ENCODE results near the gene CEP295NL. TPM values are rescaled to one million over a fixed set of nuclear protein-coding genes. Genes with fewer than 3 reads are reported as not detected.

Gene CEP295NL
- total and polyA plus RNA-seq, 2 of the 8 experiments (the other 6 are each of a cell fraction or from before 2014, with no cell fraction given) = 0.06 to 2.0 TPM

DNA sequence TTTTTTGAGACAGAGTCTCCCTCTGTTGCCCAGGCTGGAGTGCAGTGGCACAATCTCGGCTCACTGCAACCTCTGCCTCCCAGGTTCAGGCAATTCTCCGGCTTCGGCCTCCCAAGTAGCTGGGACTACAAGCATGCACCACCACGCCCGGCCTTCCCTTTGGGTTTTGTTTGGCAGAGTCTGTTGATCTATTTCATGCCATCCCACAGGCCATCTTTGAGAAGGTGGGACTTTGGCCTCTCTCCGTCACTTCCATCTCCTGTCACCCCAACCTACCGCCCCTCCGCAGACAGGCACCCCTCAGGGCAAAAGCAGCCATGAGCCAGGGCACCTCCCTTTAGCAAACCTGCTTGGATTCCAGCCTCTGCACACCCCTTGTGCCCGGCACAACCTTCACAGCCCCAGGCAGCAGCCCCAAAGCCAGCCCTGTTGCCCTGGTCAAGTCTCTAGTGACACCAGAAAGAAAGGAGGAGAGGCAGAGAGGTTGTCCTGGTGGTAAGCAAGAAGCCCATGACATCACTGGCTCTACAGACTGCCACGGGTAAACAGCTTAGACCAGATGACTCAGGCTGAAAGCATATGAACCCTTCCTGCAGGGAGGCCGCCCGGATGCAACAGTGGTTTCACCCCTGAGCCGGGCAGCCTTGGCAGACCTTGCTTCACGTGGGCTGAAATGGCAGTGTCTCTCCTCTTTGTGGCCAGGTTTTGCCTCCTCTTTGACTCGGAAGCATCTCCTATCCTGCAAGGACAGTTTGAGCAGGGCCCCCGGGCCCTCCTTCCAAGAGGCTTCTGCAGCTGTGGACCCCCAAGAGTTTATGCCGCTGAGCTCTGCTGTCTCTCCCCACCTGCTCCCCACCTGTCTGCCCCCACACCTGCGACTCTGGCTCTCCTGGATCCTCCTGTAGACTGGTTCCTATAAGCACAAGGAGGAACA, 30.3 kb upstream of the CEP295NL start:
- H3K36me3 ChIP-seq (ENCODE audit: control insufficient read depth in 2 of 4, insufficient read depth in 4 of 4, low read length in 3 of 4) = no peaks in the 10 kb centered on the region
- CTCF ChIA-PET (ENCODE audit: partially characterized antibody) = interaction anchor here (1.2 to 3.1 kb wide), 4 partner anchors 10 to 38 kb away, joined by 3 to 17 read pairs (median 4); no protein-coding TSS in a partner anchor
- H3K4me2 ChIP-seq (ENCODE audit: insufficient read depth in 1 of 2, low read depth in 2 of 2, low read length in 2 of 2) = peak overlapping the region in 1 of 2 experiments; percentile 21; a peak in 1 of 4 replicates
- no peaks in the 10 kb centered on the region for H3K9me3 ChIP-seq (ENCODE audit: insufficient read depth in 2 of 2, low read depth in 1 of 2, low read length in 1 of 2)
- no peaks in the 10 kb centered on the region for H3K23me2 ChIP-seq (ENCODE audit: low read depth, low read length)
- H3K4ac ChIP-seq (replicated peaks; ENCODE audit: insufficient read length, low read depth, low read length) = no peak overlapping the region
- no peak overlapping the region for H2AK5ac ChIP-seq (ENCODE audit: low read depth, low read length)
- DNase-seq (ENCODE audit: low read depth in 1 of 2, low spot score in 2 of 2) (no peak), FAIRE-seq (no peak)
- peaks cover 0 to 15% (median 8%) of the 10 kb centered on the region in 4 experiments; a peak in 5 of 7 replicates for H3K4me1 ChIP-seq (replicated peaks in 1 of 4; ENCODE audit: control insufficient read depth in 3 of 4, insufficient read depth in 4 of 4, low read length in 3 of 4)
- no peaks in the 10 kb centered on the region; a peak in 1 of 7 replicates for H3K27me3 ChIP-seq (replicated peaks in 1 of 4; ENCODE audit: control insufficient read depth in 3 of 4, extremely low read depth in 1 of 4, insufficient read depth in 3 of 4, low read length in 3 of 4)
- H3K18ac ChIP-seq (ENCODE audit: extremely low read depth, low read length) = no peak overlapping the region
- H3K9ac ChIP-seq (replicated peaks in 1 of 4; ENCODE audit: extremely low read depth in 1 of 4, low read depth in 3 of 4, low read length in 3 of 4) = no peak overlapping the region
- no peak overlapping the region for H3K14ac ChIP-seq (ENCODE audit: insufficient read length)
- no peak overlapping the region for H4K5ac ChIP-seq (ENCODE audit: insufficient read length, low read depth, low read length)
- H2BK15ac ChIP-seq (ENCODE audit: low read length) = peak overlapping the region; percentile 72; the same call in 1 of the 2 replicates
- H3K4me3 ChIP-seq (ENCODE audit: extremely low read depth in 1 of 4, insufficient read depth in 2 of 4, low read depth in 3 of 4, low read length in 4 of 4) = no peak overlapping the region
- H3K27ac ChIP-seq (ENCODE audit: low read depth, low read length) = no peak overlapping the region
- no peak overlapping the region; the same call in 1 of the 2 replicates for H4K8ac ChIP-seq (ENCODE audit: extremely low read depth, insufficient read depth, low read length)
- no peaks in the 10 kb centered on the region for H3K79me1 ChIP-seq (ENCODE audit: low read depth, low read length)
- no peak overlapping the region for H2BK5ac ChIP-seq (ENCODE audit: low read depth, low read length)
- H3K79me2 ChIP-seq (ENCODE audit: control insufficient read depth in 1 of 2, insufficient read depth in 2 of 2, low read length in 2 of 2) = no peaks in the 10 kb centered on the region
- 87% methylated on average over 18 of the region's 18 CpGs; no CpG with 5 or more reads in 1 of the 2 experiments for WGBS, 2 experiments (ENCODE audit: extremely low coverage in 1 of 2, insufficient coverage in 1 of 2, insufficient read length in 1 of 2, insufficient replicate concordance in 2 of 2, low coverage in 1 of 2, low lambda C conversion rate in 2 of 2, missing lambda C conversion rate in 1 of 2)
- peak overlapping the region; percentile 76 for H4K91ac ChIP-seq (replicated peaks; ENCODE audit: insufficient read length, low read length)
- peak overlapping the region; percentile 75; the same call in 1 of the 2 replicates for H2BK12ac ChIP-seq (ENCODE audit: low read depth, low read length)
- no peak overlapping the region for H3K56ac ChIP-seq (replicated peaks; ENCODE audit: insufficient read length, low read depth, low read length)
- no peak overlapping the region for H3K23ac ChIP-seq (ENCODE audit: insufficient read length)
- H2BK20ac ChIP-seq (ENCODE audit: low read length) = no peak overlapping the region
- H4K20me1 ChIP-seq (replicated peaks in 1 of 2; ENCODE audit: control insufficient read depth in 1 of 2, insufficient read depth in 2 of 2, low read length in 2 of 2) = no peaks in the 10 kb centered on the region
- H2BK120ac ChIP-seq (replicated peaks; ENCODE audit: low read depth, low read length) = no peak overlapping the region
- no peak overlapping the region for H2AFZ ChIP-seq (ENCODE audit: low read length)
- POLR2A ChIA-PET (ENCODE audit: partially characterized antibody) = interaction anchor here (1.1 to 3.3 kb wide), 2 partner anchors 9 to 976 kb away, joined by 4 to 16 read pairs; partner anchors contain the start of gene TIMP2
- no peak for TF ChIP-seq SP2 (IDR thresholded peaks at IDR 0.05; ENCODE audit: low read length)
- no peak for TF ChIP-seq KDM1A (IDR thresholded peaks at IDR 0.05; ENCODE audit: borderline replicate concordance, low read length)

Data from H1 (cell line).